Testis (tissue), 3 donors: ENCODE measurements around the gene ERP27. TPM values are rescaled to one million over a fixed set of nuclear protein-coding genes. Genes with fewer than 3 reads are reported as not detected.

Source experiments
- DNase-seq: peaks from one replicate; pipeline ENCODE4 v3.0.0-alpha.2; 2019
- H3K27ac ChIP-seq, 2 donors: fragments of 200-600 bp; sonication (generic); one replicate each; pipeline ENCODE4 v1.5.1; 2019
- H3K27me3 ChIP-seq: fragments of 200-600 bp; sonication (generic); one replicate; pipeline ENCODE4 v1.5.1; 2019
- H3K36me3 ChIP-seq: fragments of 200-600 bp; sonication (generic); one replicate; pipeline ENCODE4 v1.5.1; 2017; ENCODE audit warnings: low read depth; ENCODE audit errors: missing control alignments
- H3K4me1 ChIP-seq: fragments of 200-600 bp; sonication (generic); one replicate; pipeline ENCODE4 v1.5.1; 2019
- H3K4me3 ChIP-seq, 2 donors: fragments of 200-600 bp; sonication (generic); one replicate each; pipeline ENCODE4 v1.5.1; 2017 to 2019
- H3K9me3 ChIP-seq: fragments of 200-600 bp; sonication (generic); one replicate; pipeline ENCODE4 v1.5.1; 2017
- CTCF ChIP-seq, 3 experiments: fragments of 450-650 bp in 2 of 3; fragments of 200-600 bp in 1 of 3; sonication (generic) in 1 of 3; IDR thresholded peaks; one replicate each; pipeline ENCODE4 v1.5.1; 2016 to 2019; ENCODE audit warnings: antibody characterized with exemption in 3 of 3, mild to moderate bottlenecking in 2 of 3, moderate library complexity in 1 of 3
- POLR2A ChIP-seq: fragments of 450-650 bp; IDR thresholded peaks from one replicate; pipeline ENCODE4 v1.6.1; 2017; ENCODE audit warnings: antibody characterized with exemption, mild to moderate bottlenecking, moderate library complexity
- WGBS, 2 donors: methylation state at CpG; one replicate each; pipeline ENCODE4 v1.1.5; 2018; 5-methylcytosine and 5-hydroxymethylcytosine counted together
- intact Hi-C: fragments of 100-400 bp; cut with DNase I; formaldehyde crosslinking; loops from one replicate; pipeline ENCODE4 v1.15.1; 2023; ENCODE audit warnings: low total_unique reads
- polyA plus RNA-seq: library from polyadenylated mRNA; stranded (reverse); fragments of 350-450 nt; fragmentation: Illumina TruSeq; extraction: RNeasy Lipid Tissue Mini Kit (QIAGEN cat#74804); gene quantifications from one replicate; pipeline ENCODE4 v1.2.3, GENCODE V29; 2014; ENCODE audit warnings: low read depth, low replicate concordance; ENCODE audit not compliant: insufficient read depth
- total RNA-seq, 2 donors: library from RNA; depleted of rRNA; stranded (reverse); fragments of >200 nt; gene quantifications; one replicate each; pipeline ENCODE4 v1.2.3, GENCODE V29; 2016

Gene ERP27
- total and polyA plus RNA-seq, 3 donors from 2014 or later, result 0.12 to 0.39 (median 0.34) TPM

- no peaks in the 10 kb centered on the region for H3K27me3 ChIP-seq
- no peaks in the 10 kb centered on the region for H3K36me3 ChIP-seq
- H3K4me1 ChIP-seq, result peaks cover 1% of the 10 kb centered on the region
- H3K9me3 ChIP-seq, result no peaks in the 10 kb centered on the region
- H3K4me3 ChIP-seq, result no peak overlapping the region
- intact Hi-C loops, result no loop called here
- no peak overlapping the region for H3K27ac ChIP-seq
- no peak for DNase-seq
- 93 to 94% methylated on average over 4 of the region's 4 CpGs for WGBS, 2 donors
- no peak for TF ChIP-seq POLR2A
- TF ChIP-seq CTCF (IDR thresholded peaks at IDR 0.05), result no peak
Measured at GRCh38 chr12:14954269-14954668, 15.9 kb upstream of the ERP27 start.

GRCh38 chr12:14953752-14954151, 15.4 kb upstream of the ERP27 start:
- DNase-seq, result no peak
- peaks cover 5% of the 10 kb centered on the region for H3K4me1 ChIP-seq
- TF ChIP-seq CTCF (IDR thresholded peaks at IDR 0.05) (no peak), POLR2A (no peak)
- H3K27ac ChIP-seq, result no peak overlapping the region
- H3K9me3 ChIP-seq, result no peaks in the 10 kb centered on the region
- H3K4me3 ChIP-seq, result no peak overlapping the region
- intact Hi-C loops, result no loop called here
- no peaks in the 10 kb centered on the region for H3K27me3 ChIP-seq
- WGBS, 2 donors, result 89 to 100% methylated on average over 1 of the region's 1 CpG
- H3K36me3 ChIP-seq, result no peaks in the 10 kb centered on the region

GRCh38 chr12:14952299-14952921, 14.1 kb upstream of the ERP27 start:
- peak overlapping the region in 1 of 2 donors; percentile 38 for H3K27ac ChIP-seq
- H3K27me3 ChIP-seq, result no peaks in the 10 kb centered on the region
- no peak for DNase-seq
- no peaks in the 10 kb centered on the region for H3K36me3 ChIP-seq
- TF ChIP-seq POLR2A, result no peak
- TF ChIP-seq CTCF (IDR thresholded peaks at IDR 0.05), result no peak
- H3K9me3 ChIP-seq, result no peaks in the 10 kb centered on the region
- H3K4me1 ChIP-seq, result peaks cover 15% of the 10 kb centered on the region
- WGBS, 2 donors, result 69 to 71% methylated on average over 7 of the region's 7 CpGs
- no peak overlapping the region for H3K4me3 ChIP-seq
- intact Hi-C loops, result no loop called here

- H3K27ac ChIP-seq, result peak overlapping the region in 1 of 2 donors; percentile 38
- TF ChIP-seq POLR2A (no peak), CTCF (IDR thresholded peaks at IDR 0.05) (no peak)
- intact Hi-C loops, result no loop called here
Measured at GRCh38 chr12:14951851-14952250, 13.5 kb upstream of the ERP27 start.

More at GRCh38 chr12:14951851-14952250, 13.5 kb upstream of the ERP27 start:
- no peak for DNase-seq
- H3K4me3 ChIP-seq, result no peak overlapping the region
- 33 to 59% methylated on average over 1 of the region's 1 CpG for WGBS, 2 donors
- H3K4me1 ChIP-seq, result peaks cover 15% of the 10 kb centered on the region
- no peaks in the 10 kb centered on the region for H3K36me3 ChIP-seq
- H3K9me3 ChIP-seq, result no peaks in the 10 kb centered on the region
- no peaks in the 10 kb centered on the region for H3K27me3 ChIP-seq
